Cardiac muscle cell (in vitro differentiated cells and primary cell): ENCODE measurements around the gene NEDD4. TPM values are rescaled to one million over a fixed set of nuclear protein-coding genes. Genes with fewer than 3 reads are reported as not detected.
A peak's percentile ranks its signal among the peaks of the same experiment; 100 is the strongest.

Experiments used
- DNase-seq, 2 donors: peaks; one replicate each; pipeline versions ENCODE4 v3.0.0 to v3.0.0-alpha.2; 2010 to 2017; ENCODE audit warnings: low read depth in 1 of 2, low spot score in 1 of 2
- H3K27ac ChIP-seq: fragments of 200-600 bp; sonication (generic); 2 replicates; pipeline ENCODE4 v1.5.1; 2016
- H3K27me3 ChIP-seq: fragments of 200-600 bp; sonication (generic); 2 replicates; pipeline ENCODE4 v1.6.0; 2016; ENCODE audit warnings: control low read depth
- H3K36me3 ChIP-seq: fragments of 200-600 bp; sonication (generic); 2 replicates; pipeline ENCODE4 v1.5.1; 2016; ENCODE audit warnings: control low read depth
- H3K4me1 ChIP-seq: fragments of 200-600 bp; sonication (generic); 2 replicates; pipeline ENCODE4 v1.8.1; 2017; ENCODE audit warnings: low read depth, mild to moderate bottlenecking, mixed run types
- H3K4me3 ChIP-seq: fragments of 200-600 bp; sonication (generic); 2 replicates; pipeline ENCODE4 v1.5.1; 2016; ENCODE audit warnings: mild to moderate bottlenecking
- H3K9me3 ChIP-seq: fragments of 200-600 bp; sonication (generic); 2 replicates; pipeline ENCODE4 v1.5.1; 2017; ENCODE audit warnings: low read depth, mild to moderate bottlenecking, control low read depth
- CTCF ChIP-seq: IDR thresholded peaks from 2 replicates; pipeline ENCODE4 v1.5.1; 2012; ENCODE audit warnings: low read depth, mild to moderate bottlenecking, low read length
- polyA plus RNA-seq: library from polyadenylated mRNA; unstranded; fragments of >200 nt; fragmentation: Nextera tagmentation; extraction: Ambion mirVana; gene quantifications from 2 replicates; pipeline ENCODE4 v1.2.1, GENCODE V29; 2016
- total RNA-seq: library from RNA; depleted of rRNA; stranded (reverse); fragments of >200 nt; gene quantifications from 2 replicates; pipeline ENCODE4 v1.2.3, GENCODE V29; 2016

The NEDD4 gene
- total and polyA plus RNA-seq, 2 experiments from 2014 or later: 3.9 to 7.5 TPM

GRCh38 chr15:55909036-55909811, 84.2 kb downstream of the NEDD4 start:
- peak in 1 of 2 donors; percentile 49 for DNase-seq
- Histone ChIP-seq H3K4me3 (no peak overlapping the region), H3K27me3 (no peaks in the 10 kb centered on the region), H3K36me3 (no peaks in the 10 kb centered on the region), H3K9me3 (no peaks in the 10 kb centered on the region), H3K4me1 (no peaks in the 10 kb centered on the region), H3K27ac (no peak overlapping the region)
- no peak for TF ChIP-seq CTCF

GRCh38 chr15:55907797-55908196, 85.6 kb downstream of the NEDD4 start:
- no peak for TF ChIP-seq CTCF
- no peak overlapping the region for H3K27ac ChIP-seq
- no peaks in the 10 kb centered on the region for H3K27me3 ChIP-seq
- H3K4me1 ChIP-seq: no peaks in the 10 kb centered on the region
- no peak overlapping the region for H3K4me3 ChIP-seq
- no peaks in the 10 kb centered on the region for H3K36me3 ChIP-seq
- peak in 1 of 2 donors; percentile 87 for DNase-seq
- no peaks in the 10 kb centered on the region for H3K9me3 ChIP-seq

- Histone ChIP-seq H3K4me3 (no peak overlapping the region), H3K27ac (no peak overlapping the region), H3K27me3 (no peaks in the 10 kb centered on the region), H3K9me3 (no peaks in the 10 kb centered on the region), H3K4me1 (no peaks in the 10 kb centered on the region), H3K36me3 (no peaks in the 10 kb centered on the region)
- TF ChIP-seq CTCF: no peak
- DNase-seq: no peak
Observed at GRCh38 chr15:55902981-55903380, 90.4 kb downstream of the NEDD4 start.

- no peak for TF ChIP-seq CTCF
- DNase-seq: no peak
- Histone ChIP-seq H3K9me3 (no peaks in the 10 kb centered on the region), H3K27ac (no peak overlapping the region), H3K4me3 (no peak overlapping the region), H3K4me1 (no peaks in the 10 kb centered on the region), H3K27me3 (no peaks in the 10 kb centered on the region), H3K36me3 (no peaks in the 10 kb centered on the region)
Observed at GRCh38 chr15:55900019-55900418, 93.4 kb downstream of the NEDD4 start.

- no peaks in the 10 kb centered on the region for H3K4me1 ChIP-seq
- TF ChIP-seq CTCF: no peak
- H3K4me3 ChIP-seq: no peak overlapping the region
- H3K9me3 ChIP-seq: no peaks in the 10 kb centered on the region
- no peaks in the 10 kb centered on the region for H3K27me3 ChIP-seq
- no peaks in the 10 kb centered on the region for H3K36me3 ChIP-seq
- H3K27ac ChIP-seq: no peak overlapping the region
- DNase-seq: no peak
Observed at GRCh38 chr15:55899537-55899936, 93.9 kb downstream of the NEDD4 start.
